Measurements from ENCODE around the gene MTUS2.

DNA sequence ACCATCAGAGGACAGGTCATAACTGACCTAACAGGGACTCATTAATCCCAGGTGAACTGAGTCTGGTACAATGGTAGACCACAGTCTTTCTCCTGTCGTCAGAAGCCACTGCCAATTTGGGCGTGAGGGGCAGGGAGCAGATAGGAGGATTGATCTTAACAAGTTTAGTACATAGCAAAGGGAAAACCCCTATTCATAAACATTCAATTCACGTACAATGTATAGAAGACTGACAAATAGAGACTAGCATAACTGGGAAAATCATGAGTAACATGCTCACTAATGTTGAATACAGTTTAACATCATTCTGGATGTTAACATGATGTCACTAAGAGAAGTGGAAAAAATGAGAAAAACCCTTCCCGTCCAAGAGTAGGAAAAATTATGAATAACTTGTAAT is 721.3 kb downstream of the MTUS2 start:
- TF ChIP-seq L3MBTL2 (conservative IDR thresholded peaks at IDR 0.05) = no peak
- no peak for TF ChIP-seq BHLHE40 (IDR thresholded peaks at IDR 0.05; ENCODE audit: borderline replicate concordance)
- TF ChIP-seq SP1 (IDR thresholded peaks at IDR 0.05) = no peak
- no peak for TF ChIP-seq TARDBP (IDR thresholded peaks at IDR 0.05)
- no peak for TF ChIP-seq ARNT (IDR thresholded peaks at IDR 0.05)
- TF ChIP-seq SUZ12 (IDR thresholded peaks at IDR 0.05) = no peak
- TF ChIP-seq, protein P1, sequence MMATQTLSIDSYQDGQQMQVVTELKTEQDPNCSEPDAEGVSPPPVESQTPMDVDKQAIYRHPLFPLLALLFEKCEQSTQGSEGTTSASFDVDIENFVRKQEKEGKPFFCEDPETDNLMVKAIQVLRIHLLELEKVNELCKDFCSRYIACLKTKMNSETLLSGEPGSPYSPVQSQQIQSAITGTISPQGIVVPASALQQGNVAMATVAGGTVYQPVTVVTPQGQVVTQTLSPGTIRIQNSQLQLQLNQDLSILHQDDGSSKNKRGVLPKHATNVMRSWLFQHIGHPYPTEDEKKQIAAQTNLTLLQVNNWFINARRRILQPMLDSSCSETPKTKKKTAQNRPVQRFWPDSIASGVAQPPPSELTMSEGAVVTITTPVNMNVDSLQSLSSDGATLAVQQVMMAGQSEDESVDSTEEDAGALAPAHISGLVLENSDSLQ (IDR thresholded peaks at IDR 0.05) = no peak
- no peak for TF ChIP-seq ELF4 (IDR thresholded peaks at IDR 0.05)
- TF ChIP-seq FOXA1 (IDR thresholded peaks at IDR 0.05) = no peak

Measured in HEK293T (cell line).